GM21723 (cell line): Measurements from ENCODE around the gene DLX5.

Source experiments
- ATAC-seq: cut with Tn5 transposase; IDR thresholded peaks from one replicate; pipeline ENCODE4 v1.9.1; 2021; ENCODE audit warnings: mild to moderate bottlenecking, moderate library complexity; ENCODE audit not compliant: unreplicated experiment

DLX5 gene

DNA sequence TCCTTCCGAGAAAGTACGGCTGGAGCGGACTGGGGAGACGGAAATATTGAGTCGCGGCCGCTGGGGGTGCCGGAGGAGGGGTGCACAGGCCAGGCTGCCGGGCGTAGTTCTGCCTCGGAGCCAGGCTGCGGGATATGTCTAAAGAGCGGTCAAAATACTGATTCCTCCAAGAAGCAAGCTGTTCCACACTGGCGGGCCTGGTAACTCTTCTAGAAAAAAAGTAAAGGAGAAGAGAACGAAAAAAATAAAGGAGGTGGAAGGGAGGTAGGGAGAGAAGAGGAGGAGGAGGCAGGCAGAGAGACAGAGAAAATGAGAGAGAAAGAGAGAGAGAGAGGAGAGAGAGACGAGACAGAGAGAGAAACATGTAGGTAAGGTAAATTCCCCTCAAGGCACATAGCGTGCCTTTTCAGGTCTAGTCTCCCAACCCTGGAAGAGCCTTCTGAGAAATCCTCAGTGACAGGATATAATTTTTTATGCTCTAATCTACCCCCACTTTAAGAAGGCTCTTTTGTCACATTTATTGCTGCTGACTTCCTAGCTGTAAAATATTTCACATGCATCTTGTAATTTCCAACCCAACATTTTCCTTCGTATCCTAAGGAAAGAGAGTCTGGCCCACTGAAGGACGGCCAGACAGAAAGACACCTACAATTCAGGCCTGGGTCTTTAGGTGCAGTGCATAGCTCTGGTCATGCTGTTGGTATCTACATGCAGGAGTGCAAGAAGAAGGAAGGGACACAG, 5.7 kb downstream of the DLX5 start:
- ATAC-seq = no peak

DNA sequence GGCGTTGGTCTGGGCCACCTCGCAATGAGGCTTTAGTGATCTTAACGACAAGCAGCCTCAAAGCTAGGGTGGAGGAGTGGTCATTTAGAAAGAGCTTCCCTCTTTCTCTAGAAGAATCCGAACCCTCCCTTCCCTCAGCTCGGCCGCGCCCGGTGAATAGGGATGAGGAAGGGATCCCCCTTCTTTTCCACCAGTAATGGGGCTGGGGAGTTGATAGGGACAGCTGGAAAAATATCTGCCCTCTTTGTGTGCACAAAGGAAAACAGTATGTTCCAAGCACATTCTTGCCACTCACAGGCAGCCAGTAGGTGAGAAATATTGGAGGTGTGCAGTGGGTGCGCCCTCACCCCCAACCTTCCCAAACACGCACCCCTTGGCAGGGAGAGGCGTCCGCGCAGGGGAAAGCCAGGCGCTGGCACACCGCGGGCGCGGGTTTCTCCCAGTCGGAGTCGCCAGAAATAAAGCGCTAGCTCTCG, 6.5 kb downstream of the DLX5 start:
- no peak for ATAC-seq

DNA sequence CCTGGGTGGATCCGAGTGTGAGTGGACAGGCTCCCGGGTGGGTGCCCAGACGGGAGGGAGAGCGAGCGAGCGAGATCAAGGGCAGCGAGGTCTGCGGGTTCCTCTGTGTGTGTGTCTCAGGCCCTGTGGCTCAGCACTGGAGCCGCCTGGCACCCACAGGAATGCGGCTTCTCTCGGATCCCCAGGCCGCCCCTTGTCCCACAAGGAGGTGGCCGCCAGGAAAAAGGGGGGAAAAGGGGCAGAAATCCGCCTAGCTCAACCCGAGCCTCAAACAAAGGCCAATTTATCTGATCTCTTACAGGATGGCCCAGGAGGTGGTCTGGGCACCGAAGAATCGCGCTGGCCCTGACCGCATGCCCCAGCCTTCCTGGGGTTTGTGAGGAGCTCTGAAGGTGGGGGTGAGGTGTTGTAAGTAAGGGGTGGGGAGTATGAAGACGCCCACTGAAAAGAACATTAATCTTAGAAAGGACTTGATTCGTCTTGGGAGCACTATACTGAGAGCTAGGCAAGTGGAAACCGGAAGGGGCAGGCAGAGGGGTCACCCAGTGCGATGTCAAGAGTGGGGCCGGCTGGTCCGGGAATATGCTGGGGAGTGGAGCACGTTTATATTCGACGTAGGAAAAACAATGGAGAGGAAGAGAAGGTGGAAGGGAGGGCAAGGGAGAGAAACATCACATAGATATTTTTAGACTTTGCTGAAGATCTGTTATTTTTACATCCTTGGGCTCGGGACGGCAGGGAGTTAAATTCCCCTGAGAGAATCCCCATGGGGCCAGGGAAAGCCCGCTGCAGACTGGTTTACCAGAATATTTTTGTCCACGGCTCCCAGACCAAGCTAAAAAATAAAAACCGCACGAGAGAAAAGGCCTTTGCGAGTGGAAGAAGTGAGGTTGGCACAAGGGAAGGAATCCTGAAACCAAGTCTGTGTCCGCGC, 7.2 kb downstream of the DLX5 start:
- no peak for ATAC-seq

DNA sequence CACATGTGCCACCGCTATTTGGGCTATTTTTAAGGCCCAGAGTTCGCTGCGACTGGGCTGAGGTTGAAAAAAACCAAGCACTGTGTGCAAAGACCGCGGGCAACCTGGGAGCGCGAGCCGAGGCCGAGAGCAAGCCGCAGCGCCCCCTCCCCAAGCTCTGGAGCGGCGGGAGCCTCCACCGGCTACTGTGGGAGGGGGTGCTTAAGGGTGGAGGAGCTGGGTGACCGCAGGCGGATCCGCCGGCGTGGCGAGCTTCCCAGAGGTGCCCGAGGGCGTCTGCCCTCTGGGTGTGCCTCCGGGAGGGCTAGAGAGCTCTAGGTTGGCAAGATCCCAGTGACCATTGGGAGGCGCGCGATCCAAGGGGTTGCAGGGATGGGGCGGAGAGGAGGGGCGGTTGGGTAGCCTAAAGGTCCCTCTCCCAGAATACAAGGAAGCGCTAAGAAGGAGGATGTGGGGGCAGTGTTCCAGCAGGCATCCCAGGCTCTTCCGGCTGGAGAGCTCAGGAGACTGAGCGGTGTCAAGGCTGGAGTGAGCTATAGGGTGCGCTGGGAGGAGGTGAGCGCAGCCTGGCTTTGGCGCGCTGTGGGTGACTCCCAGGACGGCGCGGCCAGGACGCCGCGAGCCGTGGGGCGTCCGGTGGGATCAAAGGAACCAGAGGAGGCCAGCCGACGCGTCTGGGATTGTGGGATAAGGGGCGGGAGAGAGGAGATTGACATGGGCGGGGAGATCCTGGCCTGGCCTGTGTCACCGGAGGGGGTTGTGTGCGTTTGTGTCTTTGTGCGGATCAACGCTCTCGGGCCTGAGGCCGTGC, 8.0 kb downstream of the DLX5 start:
- ATAC-seq = no peak

DNA sequence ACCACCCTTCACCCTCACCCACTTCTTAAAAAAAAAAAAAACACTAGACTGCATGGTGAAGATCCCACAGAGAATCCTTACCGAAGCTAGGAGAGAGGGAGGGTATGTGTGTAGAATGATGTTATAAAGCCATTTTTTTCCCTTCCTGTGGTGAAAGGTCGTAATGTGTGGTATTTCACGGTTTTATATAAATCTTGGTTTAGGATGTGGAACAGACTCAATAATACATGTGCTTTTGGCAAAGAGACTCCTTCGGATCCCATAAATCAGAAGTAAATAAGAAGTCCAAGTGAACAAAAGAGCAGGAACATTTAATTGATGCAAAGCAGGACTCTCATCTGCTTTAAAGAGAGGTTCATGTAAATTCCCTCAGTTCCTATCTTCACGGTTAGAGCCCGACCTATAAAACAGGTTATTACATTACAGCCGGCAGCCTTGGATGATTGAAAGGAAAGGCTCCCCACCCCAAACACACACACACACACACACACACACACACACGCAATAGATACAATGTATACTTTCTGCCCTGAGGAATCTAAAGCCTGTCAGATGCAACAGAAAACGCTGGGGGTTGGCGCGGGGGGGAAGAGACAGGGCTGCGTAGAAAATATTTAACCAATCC, 8.8 kb downstream of the DLX5 start:
- ATAC-seq = no peak

DNA sequence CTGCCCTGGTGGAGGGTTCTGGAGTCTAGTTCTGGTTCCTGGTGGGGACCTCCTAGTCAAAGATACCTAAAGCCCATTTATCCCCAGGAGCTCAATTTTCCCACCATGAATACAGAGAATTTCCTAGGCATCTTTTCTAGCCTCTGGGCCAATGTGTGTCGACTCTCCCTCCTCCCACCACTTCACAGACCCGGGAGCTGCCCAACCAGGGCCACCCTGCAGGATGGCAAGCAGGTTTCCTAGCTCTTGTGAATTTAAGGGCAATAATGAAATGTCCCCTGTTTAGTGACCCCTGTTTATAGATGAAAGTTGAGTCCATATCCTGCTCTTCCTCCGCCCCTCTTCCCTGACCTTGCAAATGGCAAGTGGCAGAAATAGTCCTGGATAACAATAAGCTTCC, 9.4 kb downstream of the DLX5 start:
- no peak for ATAC-seq

DNA sequence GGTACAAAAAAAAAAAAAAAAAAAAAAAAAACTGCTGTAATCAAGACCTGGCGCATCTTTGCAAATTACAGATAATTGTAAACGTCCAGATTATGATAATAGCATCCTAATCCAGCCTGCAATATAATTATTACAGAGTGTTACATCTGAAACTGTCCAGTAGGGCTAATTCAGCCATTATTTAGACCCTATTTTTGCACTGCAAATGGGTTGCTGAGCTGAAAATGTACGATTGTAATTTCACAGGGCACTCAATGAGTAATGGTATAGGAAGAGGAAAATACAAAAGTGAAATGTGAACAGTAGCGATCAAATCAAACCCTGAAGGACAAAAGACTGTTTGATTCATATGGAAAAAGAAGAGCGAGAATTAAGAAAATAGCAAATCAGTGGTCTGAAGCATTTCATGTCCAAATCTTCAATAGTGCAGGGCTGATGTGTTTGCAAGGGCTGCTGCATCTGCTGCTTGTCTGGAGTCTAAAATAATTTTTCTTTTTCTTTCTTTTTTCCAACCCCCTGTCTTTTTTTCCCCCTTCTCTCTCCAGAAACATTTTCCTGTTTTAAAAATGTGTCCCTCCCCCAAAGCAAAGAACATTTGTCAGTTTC, 10.4 kb downstream of the DLX5 start:
- ATAC-seq = no peak

DNA sequence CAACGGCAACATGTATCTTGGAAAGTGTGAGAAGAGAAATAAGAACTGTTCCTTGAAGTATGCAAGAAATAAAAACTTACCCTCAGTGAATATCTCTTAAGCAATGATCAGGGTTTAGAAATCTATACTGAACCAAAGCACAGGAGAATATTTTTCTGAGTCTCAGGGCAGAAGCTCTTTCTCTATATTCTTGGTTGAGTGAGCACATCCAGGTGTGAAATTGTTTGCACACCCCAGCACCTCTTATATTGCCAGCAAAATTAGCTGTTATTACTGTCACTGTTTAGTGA, 10.8 kb downstream of the DLX5 start:
- ATAC-seq = no peak

DNA sequence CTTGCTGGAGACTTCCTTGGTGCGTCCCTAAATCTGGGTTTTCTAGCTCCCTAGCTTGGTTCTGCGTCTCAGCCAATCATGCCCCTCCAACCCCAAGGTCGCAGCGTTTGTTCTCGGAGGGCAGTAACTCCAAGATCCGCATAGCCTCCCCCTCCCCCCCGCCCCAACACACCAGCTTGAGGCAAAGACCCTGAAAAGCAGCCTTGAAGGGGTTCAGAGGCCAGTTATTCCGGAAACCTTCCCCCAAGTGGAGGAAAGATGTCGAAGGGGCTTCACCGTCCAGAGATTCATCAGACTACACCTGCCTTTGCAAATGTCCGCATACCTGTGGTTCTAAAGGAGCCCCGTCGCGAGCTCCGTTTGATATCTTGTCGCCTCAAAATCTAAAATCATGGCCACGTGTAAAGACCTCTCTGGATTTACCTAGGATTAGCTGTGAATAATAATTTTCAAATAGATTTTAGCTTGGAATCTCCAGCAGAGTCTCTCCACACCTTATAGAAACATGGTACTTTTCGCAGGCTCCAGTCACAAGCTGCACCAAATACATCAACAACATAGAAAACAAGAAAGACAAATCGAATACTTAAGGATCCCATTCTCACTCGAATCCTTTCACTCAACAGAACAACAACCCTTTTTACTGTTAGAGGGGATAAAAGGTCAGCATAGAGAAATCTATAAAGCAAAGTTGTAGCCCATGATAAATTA, 11.3 kb downstream of the DLX5 start:
- ATAC-seq = no peak

DNA sequence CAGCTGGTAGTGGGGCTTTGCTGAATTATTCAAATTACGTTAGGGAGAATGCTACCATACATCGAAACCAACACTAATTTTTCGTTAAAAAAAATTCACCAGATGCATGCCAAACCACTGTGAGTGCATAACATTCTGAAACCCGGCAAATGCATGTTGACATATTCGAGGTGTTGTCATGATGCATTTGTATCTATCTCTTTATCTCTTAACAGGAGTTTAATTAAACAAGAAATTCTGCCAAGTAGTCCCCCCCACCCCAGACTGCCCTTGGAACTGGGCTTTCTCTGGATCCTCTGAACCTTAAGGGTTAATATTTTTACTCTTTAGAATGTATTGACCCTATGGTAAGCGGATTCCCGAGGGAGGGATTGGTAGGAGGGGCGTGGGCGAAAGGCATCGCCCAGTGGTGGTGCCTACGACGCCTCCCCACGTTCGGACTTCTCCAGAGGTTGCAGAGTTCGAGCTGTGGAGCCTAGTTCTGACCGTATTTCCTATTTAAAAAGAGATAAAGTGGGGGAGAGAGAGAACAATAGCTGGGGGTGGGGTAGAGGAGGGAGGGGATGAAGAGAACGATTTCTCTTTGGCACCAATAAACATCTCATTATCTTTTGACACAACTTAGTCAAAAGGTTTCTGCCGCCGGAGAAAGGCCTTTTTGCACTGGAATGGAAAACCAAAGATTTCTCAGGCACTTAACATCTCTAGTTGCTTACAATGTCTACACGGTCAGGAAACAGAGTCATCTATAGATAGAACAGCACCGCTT, 12.1 kb downstream of the DLX5 start:
- no peak for ATAC-seq

DNA sequence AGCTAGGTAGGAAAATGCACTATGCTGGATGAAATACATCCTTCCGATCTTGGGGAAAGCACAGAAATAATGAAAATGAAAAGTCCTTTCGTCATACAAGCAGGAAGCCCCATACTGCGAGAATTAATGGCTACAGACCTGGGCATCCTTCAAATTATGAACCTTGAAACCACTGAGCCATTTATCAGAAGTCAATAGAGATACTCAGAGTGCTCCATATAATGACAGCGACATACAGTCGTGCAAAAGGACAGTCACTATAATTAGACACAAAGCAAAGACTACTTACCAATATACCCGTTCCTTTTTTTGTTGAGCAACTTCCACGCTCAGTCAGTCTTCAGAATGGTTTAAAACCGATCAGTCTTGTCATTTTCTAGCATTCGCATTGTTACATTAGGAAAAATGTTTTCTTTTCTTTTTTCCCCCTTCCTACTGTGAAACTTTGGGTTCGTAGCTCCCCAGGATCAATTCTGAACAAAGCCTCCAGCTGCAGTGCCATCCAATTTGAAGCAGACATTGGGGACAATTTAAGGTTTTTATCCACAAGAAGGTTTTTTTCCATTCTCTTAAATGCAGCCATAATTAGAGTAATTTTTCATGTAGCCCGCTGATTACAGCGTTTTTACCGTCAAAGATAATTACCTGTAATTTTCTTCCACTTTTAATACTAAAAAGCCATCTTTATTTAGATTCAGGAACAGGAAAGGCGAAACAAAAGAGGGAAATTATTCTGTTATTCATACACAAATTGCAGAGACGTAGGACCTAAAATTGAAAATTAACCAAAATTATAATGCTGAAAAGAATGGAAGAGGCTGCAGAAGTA, 12.9 kb downstream of the DLX5 start:
- no peak for ATAC-seq

DNA sequence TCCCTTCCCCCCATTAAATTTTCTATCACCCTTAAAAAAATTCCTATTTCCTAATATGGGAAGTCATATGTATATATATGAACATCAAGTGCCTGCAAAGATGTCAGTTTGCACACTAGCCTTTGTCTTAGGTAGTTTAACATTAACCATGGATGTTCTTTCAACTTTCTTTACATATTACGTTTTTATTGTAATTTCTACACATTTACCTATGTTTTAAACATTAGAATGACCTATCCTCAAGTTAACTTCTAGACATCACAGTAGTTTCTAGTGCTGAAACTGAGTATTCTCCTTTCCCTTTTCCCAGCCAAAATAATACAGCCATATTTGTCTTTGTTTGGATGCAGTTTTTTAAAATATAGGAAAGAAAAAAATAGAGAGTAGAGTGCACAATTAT, 13.5 kb downstream of the DLX5 start:
- ATAC-seq = no peak

DNA sequence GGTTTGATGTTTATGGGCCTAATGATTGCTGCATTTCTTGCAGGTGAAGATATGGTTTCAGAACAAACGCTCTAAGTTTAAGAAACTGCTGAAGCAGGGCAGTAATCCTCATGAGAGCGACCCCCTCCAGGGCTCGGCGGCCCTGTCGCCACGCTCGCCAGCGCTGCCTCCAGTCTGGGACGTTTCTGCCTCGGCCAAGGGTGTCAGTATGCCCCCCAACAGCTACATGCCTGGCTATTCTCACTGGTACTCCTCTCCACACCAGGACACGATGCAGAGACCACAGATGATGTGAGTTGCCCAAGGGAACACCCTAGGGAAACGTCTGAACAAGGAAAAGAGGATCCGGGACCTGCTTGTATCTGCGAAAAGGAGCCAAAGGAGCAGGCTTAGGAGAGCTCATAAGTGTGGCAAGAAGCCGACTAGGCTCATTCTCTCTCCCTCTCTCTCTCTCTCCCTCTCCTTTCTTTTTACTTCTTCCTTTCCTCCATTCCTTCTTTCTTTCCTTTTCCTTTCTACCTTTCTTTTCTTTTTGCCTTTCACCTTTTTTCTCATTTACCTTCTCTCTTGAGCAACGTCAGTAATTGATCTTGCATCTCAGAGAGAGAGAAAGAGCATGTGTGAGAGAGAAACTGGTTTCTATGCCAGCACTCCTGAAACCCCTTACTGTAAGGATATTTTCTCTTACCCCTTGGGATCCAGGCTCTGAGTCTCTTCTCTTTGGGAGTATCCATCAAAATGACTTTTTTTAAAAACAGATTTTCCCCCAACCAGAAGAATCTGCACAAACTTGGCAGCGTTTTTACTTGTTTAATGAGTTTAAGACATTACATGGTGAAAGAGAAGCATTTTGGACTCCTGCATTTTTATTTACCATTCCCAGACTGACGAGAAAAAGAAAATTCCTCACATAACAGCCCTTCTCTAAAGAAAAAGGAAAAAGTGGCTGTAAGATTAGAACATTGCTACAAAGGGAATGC, 14.6 kb downstream of the DLX5 start:
- ATAC-seq = no peak

DNA sequence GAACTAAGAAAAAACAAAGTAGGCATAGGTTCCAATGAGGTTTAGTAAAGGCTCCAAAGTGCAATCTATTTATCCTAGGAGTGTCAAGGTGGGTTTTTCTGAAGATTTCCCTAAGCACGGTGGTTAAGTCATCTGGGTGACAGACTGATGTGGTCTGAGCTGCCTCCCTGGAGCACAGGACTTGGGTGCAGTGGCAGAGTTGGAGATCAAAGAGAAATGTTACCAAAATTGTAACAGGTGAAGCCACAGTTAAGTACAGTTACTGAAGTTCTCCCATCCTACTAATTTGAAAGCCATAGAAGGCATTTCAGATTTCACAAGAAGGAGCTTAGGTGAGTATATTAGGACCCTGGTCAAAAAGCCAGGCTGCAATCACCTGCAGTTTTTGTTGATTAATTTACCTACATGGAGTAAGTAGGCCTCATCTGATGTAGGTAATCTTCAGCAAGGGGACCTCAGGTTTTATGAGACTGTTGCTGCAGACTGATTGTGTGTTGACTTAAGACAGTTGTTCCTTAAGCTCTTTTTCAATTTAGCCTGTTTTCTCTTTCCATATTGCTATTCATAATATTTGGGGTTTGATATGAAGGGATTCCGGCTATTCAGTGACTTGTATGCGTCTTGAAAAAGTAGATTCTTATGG, 16.2 kb downstream of the DLX5 start:
- ATAC-seq = no peak

DNA sequence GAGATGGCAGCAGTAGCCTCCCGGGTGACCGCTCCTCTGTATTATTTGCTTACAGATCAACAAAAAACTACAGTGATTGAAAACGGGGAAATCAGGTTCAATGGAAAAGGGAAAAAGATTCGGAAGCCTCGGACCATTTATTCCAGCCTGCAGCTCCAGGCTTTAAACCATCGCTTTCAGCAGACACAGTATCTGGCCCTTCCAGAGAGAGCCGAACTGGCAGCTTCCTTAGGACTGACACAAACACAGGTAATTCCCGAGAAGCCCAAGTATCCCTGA, 17.1 kb downstream of the DLX5 start:
- ATAC-seq = no peak

DNA sequence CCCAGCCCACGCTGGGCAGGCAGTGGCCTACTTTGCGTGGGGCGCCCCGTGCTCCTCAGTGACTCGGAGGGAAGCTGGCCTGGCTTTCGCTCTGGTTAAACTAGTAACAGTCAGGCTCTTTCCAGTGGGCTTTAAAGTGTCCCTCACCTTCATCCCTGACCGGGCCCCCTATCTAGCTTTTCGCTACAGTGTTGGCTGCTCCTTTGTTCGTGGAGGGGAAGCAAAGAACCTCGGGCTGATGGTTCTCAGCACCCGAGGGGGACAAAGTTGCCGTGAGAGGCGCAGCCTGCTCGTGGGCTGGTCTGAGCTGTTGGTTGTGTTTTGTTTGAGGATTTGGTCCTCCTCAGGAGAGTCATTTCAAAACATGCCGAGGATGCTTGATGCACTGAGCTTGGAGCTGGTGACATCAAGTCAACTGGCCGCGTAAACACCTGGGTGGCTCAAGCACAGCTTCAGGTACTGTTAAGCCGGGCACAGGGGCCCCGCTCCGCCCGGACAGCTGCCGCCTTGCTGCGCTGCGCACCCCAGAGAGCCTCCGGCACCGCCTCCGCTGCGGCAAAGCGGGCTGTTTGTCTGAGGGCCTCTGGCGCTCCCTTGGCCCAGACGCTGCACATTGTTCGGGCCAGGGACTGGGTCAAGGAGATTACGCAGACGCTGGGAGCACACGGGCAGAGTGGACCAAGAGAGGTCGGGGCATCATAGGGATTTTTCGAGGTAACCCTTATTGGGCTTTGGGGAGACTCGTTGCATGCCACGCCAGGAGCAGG, 17.6 kb downstream of the DLX5 start:
- no peak for ATAC-seq
